Fibroblast of lung (primary cell): ENCODE results near the gene SNX13. TPM values are rescaled to one million over a fixed set of nuclear protein-coding genes. Genes with fewer than 3 reads are reported as not detected.

ENCODE experiments used
- DNase-seq, 2 donors: peaks; one replicate each; pipeline versions ENCODE4 v3.0.0 to v3.0.0-alpha.2; 2010; ENCODE audit warnings: low read depth in 2 of 2
- H2AFZ ChIP-seq: 2 replicates; pipeline ENCODE4 v1.5.1; 2012; ENCODE audit warnings: low read length, control low read depth, inconsistent platforms
- H3K27ac ChIP-seq: 2 replicates; pipeline ENCODE4 v1.5.1; 2011; ENCODE audit warnings: low read length, control low read depth; ENCODE audit not compliant: insufficient read depth
- H3K27me3 ChIP-seq: 2 replicates; pipeline ENCODE4 v1.5.1; 2011; ENCODE audit warnings: mild to moderate bottlenecking, low read length; ENCODE audit not compliant: control insufficient read depth, insufficient read depth
- H3K36me3 ChIP-seq: 2 replicates; pipeline ENCODE4 v1.5.1; 2011; ENCODE audit warnings: low read length; ENCODE audit not compliant: control insufficient read depth, insufficient read depth
- H3K4me1 ChIP-seq: 2 replicates; pipeline ENCODE4 v1.5.1; 2011; ENCODE audit warnings: low read length; ENCODE audit not compliant: control insufficient read depth, insufficient read depth; ENCODE audit errors: extremely low read depth
- H3K4me2 ChIP-seq: 2 replicates; pipeline ENCODE4 v1.5.1; 2011; ENCODE audit warnings: low read length, control low read depth; ENCODE audit not compliant: insufficient read depth; ENCODE audit errors: extremely low read depth
- H3K4me3 ChIP-seq, 4 experiments: fragments of 200-600 bp in 1 of 4; sonication (generic) in 1 of 4; replicated peaks in 1 of 4; 2 replicates each; pipeline ENCODE4 v1.5.1; 2011 to 2016; ENCODE audit warnings: low read length in 4 of 4, low read depth in 3 of 4, mild to moderate bottlenecking in 3 of 4, control low read depth in 2 of 4, inconsistent platforms in 1 of 4, mixed read lengths in 1 of 4; ENCODE audit not compliant: insufficient read depth in 1 of 4; ENCODE audit errors: control extremely low read depth in 1 of 4
- H3K79me2 ChIP-seq: 2 replicates; pipeline ENCODE4 v1.5.1; 2012; ENCODE audit warnings: mild to moderate bottlenecking, low read length, inconsistent platforms; ENCODE audit not compliant: control insufficient read depth, insufficient read depth
- H3K9ac ChIP-seq: 2 replicates; pipeline ENCODE4 v1.5.1; 2011; ENCODE audit warnings: mild to moderate bottlenecking, low read length, control low read depth; ENCODE audit not compliant: insufficient read depth
- H3K9me3 ChIP-seq: 2 replicates; pipeline ENCODE4 v1.5.1; 2012; ENCODE audit warnings: low read depth, low read length; ENCODE audit not compliant: control insufficient read depth, insufficient read depth
- H4K20me1 ChIP-seq: 2 replicates; pipeline ENCODE4 v1.5.1; 2011; ENCODE audit warnings: low read length; ENCODE audit not compliant: control insufficient read depth, insufficient read depth; ENCODE audit errors: extremely low read depth
- CTCF ChIP-seq, 2 donors: IDR thresholded peaks in 1 of 2; conservative IDR thresholded peaks in 1 of 2; 1 replicate in 1 of 2; 2 replicates in 1 of 2; pipeline ENCODE4 v1.5.1; 2011 to 2012; ENCODE audit warnings: low read length in 2 of 2, control low read depth in 1 of 2, inconsistent platforms in 1 of 2, low read depth in 1 of 2, mild to moderate bottlenecking in 1 of 2
- EZH2 ChIP-seq: IDR thresholded peaks from 2 replicates; pipeline ENCODE4 v1.5.1; 2012; ENCODE audit warnings: low read length, control low read depth, mild to moderate bottlenecking; ENCODE audit errors: missing control alignments
- polyA plus RNA-seq, 2 donors: library from polyadenylated mRNA; depleted of rRNA in 1 of 2; stranded (reverse) in 1 of 2; unstranded in 1 of 2; fragments of >200 nt; gene quantifications; 2 replicates each; pipeline ENCODE4 v1.2.1, GENCODE V29; 2011 to 2012; ENCODE audit warnings: missing spikeins in 1 of 2
- total RNA-seq: library from RNA; depleted of rRNA; stranded (reverse); fragments of >200 nt; gene quantifications from 2 replicates; pipeline ENCODE4 v1.2.1, GENCODE V29; 2014

Gene SNX13
- total and polyA plus RNA-seq, 2 donors (not counting 1 experiment from before 2014, with no cell fraction given) = 36.0 to 42.9 TPM

GRCh38 chr7:17848516-17848915 lies 91.8 kb downstream of the SNX13 start:
- H3K4me1 ChIP-seq = no peaks in the 10 kb centered on the region
- no peaks in the 10 kb centered on the region for H4K20me1 ChIP-seq
- no peak overlapping the region for H3K4me3 ChIP-seq
- TF ChIP-seq EZH2 (no peak), CTCF (conservative IDR thresholded peaks at IDR 0.05 in 1 of 2, IDR thresholded peaks at IDR 0.05 in 1 of 2; ENCODE audit: low read depth in 1 of 2, low read length in 2 of 2) (no peak)
- no peaks in the 10 kb centered on the region for H3K36me3 ChIP-seq
- H3K9me3 ChIP-seq = no peaks in the 10 kb centered on the region
- H3K27ac ChIP-seq = no peak overlapping the region
- H3K79me2 ChIP-seq = no peaks in the 10 kb centered on the region
- no peak overlapping the region for H2AFZ ChIP-seq
- H3K9ac ChIP-seq = no peak overlapping the region
- no peak for DNase-seq
- no peak overlapping the region for H3K4me2 ChIP-seq
- H3K27me3 ChIP-seq = no peaks in the 10 kb centered on the region

GRCh38 chr7:17846935-17847334 lies 93.4 kb downstream of the SNX13 start:
- no peaks in the 10 kb centered on the region for H3K9me3 ChIP-seq
- no peak overlapping the region for H3K27ac ChIP-seq
- no peaks in the 10 kb centered on the region for H3K36me3 ChIP-seq
- no peaks in the 10 kb centered on the region for H3K4me1 ChIP-seq
- H3K27me3 ChIP-seq = no peaks in the 10 kb centered on the region
- no peak overlapping the region for H3K9ac ChIP-seq
- no peaks in the 10 kb centered on the region for H4K20me1 ChIP-seq
- TF ChIP-seq CTCF (conservative IDR thresholded peaks at IDR 0.05 in 1 of 2, IDR thresholded peaks at IDR 0.05 in 1 of 2; ENCODE audit: low read depth in 1 of 2, low read length in 2 of 2) (no peak), EZH2 (no peak)
- H3K79me2 ChIP-seq = no peaks in the 10 kb centered on the region
- no peak overlapping the region for H2AFZ ChIP-seq
- no peak overlapping the region for H3K4me2 ChIP-seq
- H3K4me3 ChIP-seq = no peak overlapping the region
- DNase-seq = no peak

- Histone ChIP-seq H3K9me3 (no peaks in the 10 kb centered on the region), H3K4me2 (no peak overlapping the region), H2AFZ (no peak overlapping the region), H3K4me1 (no peaks in the 10 kb centered on the region), H3K4me3 (no peak overlapping the region), H3K27ac (no peak overlapping the region), H3K9ac (no peak overlapping the region), H3K79me2 (no peaks in the 10 kb centered on the region), H3K27me3 (no peaks in the 10 kb centered on the region), H3K36me3 (peaks cover 2% of the 10 kb centered on the region), H4K20me1 (no peaks in the 10 kb centered on the region)
- TF ChIP-seq EZH2 (no peak), CTCF (conservative IDR thresholded peaks at IDR 0.05 in 1 of 2, IDR thresholded peaks at IDR 0.05 in 1 of 2; ENCODE audit: low read depth in 1 of 2, low read length in 2 of 2) (no peak)
- no peak for DNase-seq
These were observed 95.1 kb downstream of the SNX13 start for GRCh38 chr7:17845197-17845547.
